ENCODE results near the gene OTOG. TPM values are rescaled to one million over a fixed set of nuclear protein-coding genes. Genes with fewer than 3 reads are reported as not detected.

OTOG gene
- total RNA-seq, 1 experiment from 2014 or later: 0.35 TPM

GRCh38 chr11:17516551-17517150 lies 30.4 kb upstream of the OTOG start:
- no peak overlapping the region for H3K4me3 Mint-ChIP-seq

More at GRCh38 chr11:17516551-17517150, 30.4 kb upstream of the OTOG start:
- Mint-ChIP-seq H3K4me1 (peaks cover 19 to 22% of the 10 kb centered on the region in 2 experiments), H3K36me3 (ENCODE audit: insufficient read depth in 1 of 3, low read depth in 3 of 3) (peaks cover 2 to 6% (median 4%) of the 10 kb centered on the region in 3 experiments; a peak in 6 of 7 replicates), H3K9me3 (no peaks in the 10 kb centered on the region), H3K27ac (no peak overlapping the region), H3K27me3 (ENCODE audit: low read depth) (peaks cover 4% of the 10 kb centered on the region)
- H2AK5ac ChIP-seq (ENCODE audit: insufficient read length, low read length): no peak overlapping the region
- no peak overlapping the region for H2BK12ac ChIP-seq (ENCODE audit: insufficient read length, low read depth, low read length)
- H4K8ac ChIP-seq (replicated peaks; ENCODE audit: insufficient read length, low read depth, low read length): no peak overlapping the region
- no peaks in the 10 kb centered on the region for H3K79me2 ChIP-seq (ENCODE audit: insufficient read depth, low read length)
- no peaks in the 10 kb centered on the region for H4K20me1 ChIP-seq (ENCODE audit: control insufficient read depth, insufficient read depth, insufficient read length)
- no peak overlapping the region for H3K9ac ChIP-seq (ENCODE audit: extremely low read depth, insufficient read length, low read length)
- no peak overlapping the region for H4K91ac ChIP-seq (ENCODE audit: insufficient read length, low read depth, low read length)
- H2BK15ac ChIP-seq (ENCODE audit: low read depth, low read length): no peak overlapping the region
- no peak overlapping the region for H3K56ac ChIP-seq (ENCODE audit: insufficient read length, low read depth, low read length)
- H3K4me1 ChIP-seq (ENCODE audit: insufficient read depth, low read length): peaks cover 4% of the 10 kb centered on the region; the same call in 1 of the 2 replicates
- H3K14ac ChIP-seq (ENCODE audit: insufficient read depth, low read length): no peak overlapping the region; the same call in 1 of the 2 replicates
- no peaks in the 10 kb centered on the region; the same call in 1 of the 2 replicates for H3K27me3 ChIP-seq (ENCODE audit: insufficient read depth, low read length)
- H3K27ac ChIP-seq (ENCODE audit: insufficient read length, low read depth, low read length): no peak overlapping the region
- no peak overlapping the region for H2BK120ac ChIP-seq (ENCODE audit: low read depth, low read length, poor library complexity, severe bottlenecking)
- no peak for DNase-seq
- no peaks in the 10 kb centered on the region for H3K79me1 ChIP-seq (ENCODE audit: insufficient read depth, low read depth, low read length, poor library complexity, severe bottlenecking)
- no peak overlapping the region for H4K5ac ChIP-seq (ENCODE audit: insufficient read length, low read depth, low read length)
- H3K18ac ChIP-seq (ENCODE audit: insufficient read length, low read depth, low read length): no peak overlapping the region
- H3T11ph ChIP-seq (ENCODE audit: low read length): no peak overlapping the region
- no CpG with 5 or more reads among the region's 7 CpGs for WGBS (ENCODE audit: extremely low coverage, insufficient read length, low lambda C conversion rate)
- TF ChIP-seq CTCF (conservative IDR thresholded peaks at IDR 0.05): no peak
- no peak overlapping the region for H2BK5ac ChIP-seq (ENCODE audit: insufficient read length, low read length)
- H2AFZ ChIP-seq (ENCODE audit: low read length): no peak overlapping the region
- H3K4ac ChIP-seq (ENCODE audit: low read depth, low read length): no peak overlapping the region
- no peaks in the 10 kb centered on the region for H3K23me2 ChIP-seq (ENCODE audit: insufficient read length, low read depth, low read length, poor library complexity, severe bottlenecking)
- no peak overlapping the region for H2BK20ac ChIP-seq (ENCODE audit: low read depth, low read length, poor library complexity, severe bottlenecking)
- no peaks in the 10 kb centered on the region for H3K9me3 ChIP-seq (ENCODE audit: control insufficient read depth, low read depth, low read length)
- H3K23ac ChIP-seq (ENCODE audit: insufficient read length, low read depth, low read length): no peak overlapping the region
- H3K4me2 ChIP-seq (ENCODE audit: insufficient read depth, insufficient read length, low read length): no peak overlapping the region
